ENCODE data around the gene DDN.

DNA sequence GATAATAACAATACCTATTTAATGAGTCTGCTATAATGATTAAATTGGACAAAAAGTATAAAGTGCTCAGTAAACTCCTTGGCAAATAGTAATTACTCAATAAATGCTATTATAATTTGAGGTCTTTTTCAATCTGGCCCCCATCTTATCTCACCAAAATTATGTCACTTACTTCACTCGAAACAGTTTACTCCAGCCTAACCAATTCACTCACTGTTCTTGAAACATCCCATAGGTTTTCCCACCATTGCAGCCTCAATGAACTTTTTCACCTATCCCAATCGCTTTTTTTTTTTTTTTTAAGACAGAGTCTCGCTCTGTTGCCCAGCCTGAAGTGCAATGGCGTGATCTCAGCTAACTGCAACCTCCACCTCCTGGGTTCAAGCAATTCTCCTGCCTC is 36.9 kb upstream of the DDN start:
- TF ChIP-seq, protein P1, sequence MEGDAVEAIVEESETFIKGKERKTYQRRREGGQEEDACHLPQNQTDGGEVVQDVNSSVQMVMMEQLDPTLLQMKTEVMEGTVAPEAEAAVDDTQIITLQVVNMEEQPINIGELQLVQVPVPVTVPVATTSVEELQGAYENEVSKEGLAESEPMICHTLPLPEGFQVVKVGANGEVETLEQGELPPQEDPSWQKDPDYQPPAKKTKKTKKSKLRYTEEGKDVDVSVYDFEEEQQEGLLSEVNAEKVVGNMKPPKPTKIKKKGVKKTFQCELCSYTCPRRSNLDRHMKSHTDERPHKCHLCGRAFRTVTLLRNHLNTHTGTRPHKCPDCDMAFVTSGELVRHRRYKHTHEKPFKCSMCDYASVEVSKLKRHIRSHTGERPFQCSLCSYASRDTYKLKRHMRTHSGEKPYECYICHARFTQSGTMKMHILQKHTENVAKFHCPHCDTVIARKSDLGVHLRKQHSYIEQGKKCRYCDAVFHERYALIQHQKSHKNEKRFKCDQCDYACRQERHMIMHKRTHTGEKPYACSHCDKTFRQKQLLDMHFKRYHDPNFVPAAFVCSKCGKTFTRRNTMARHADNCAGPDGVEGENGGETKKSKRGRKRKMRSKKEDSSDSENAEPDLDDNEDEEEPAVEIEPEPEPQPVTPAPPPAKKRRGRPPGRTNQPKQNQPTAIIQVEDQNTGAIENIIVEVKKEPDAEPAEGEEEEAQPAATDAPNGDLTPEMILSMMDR (IDR thresholded peaks at IDR 0.05 in 4 of 5, conservative IDR thresholded peaks at IDR 0.05 in 1 of 5), result no peak
- TF ChIP-seq POLR2A (IDR thresholded peaks at IDR 0.05), result no peak

Data from gastrocnemius medialis (tissue), 4 donors.